Measurements from ENCODE around the gene CTIF.

Gene CTIF

GRCh38 chr18:48781163-48781987 is 242.5 kb downstream of the CTIF start:
- no peak for DNase-seq (ENCODE audit: low spot score)
- TF ChIP-seq, protein P1, sequence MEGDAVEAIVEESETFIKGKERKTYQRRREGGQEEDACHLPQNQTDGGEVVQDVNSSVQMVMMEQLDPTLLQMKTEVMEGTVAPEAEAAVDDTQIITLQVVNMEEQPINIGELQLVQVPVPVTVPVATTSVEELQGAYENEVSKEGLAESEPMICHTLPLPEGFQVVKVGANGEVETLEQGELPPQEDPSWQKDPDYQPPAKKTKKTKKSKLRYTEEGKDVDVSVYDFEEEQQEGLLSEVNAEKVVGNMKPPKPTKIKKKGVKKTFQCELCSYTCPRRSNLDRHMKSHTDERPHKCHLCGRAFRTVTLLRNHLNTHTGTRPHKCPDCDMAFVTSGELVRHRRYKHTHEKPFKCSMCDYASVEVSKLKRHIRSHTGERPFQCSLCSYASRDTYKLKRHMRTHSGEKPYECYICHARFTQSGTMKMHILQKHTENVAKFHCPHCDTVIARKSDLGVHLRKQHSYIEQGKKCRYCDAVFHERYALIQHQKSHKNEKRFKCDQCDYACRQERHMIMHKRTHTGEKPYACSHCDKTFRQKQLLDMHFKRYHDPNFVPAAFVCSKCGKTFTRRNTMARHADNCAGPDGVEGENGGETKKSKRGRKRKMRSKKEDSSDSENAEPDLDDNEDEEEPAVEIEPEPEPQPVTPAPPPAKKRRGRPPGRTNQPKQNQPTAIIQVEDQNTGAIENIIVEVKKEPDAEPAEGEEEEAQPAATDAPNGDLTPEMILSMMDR (IDR thresholded peaks at IDR 0.05; ENCODE audit: extremely low read depth, missing control alignments): no peak

- no peak for DNase-seq (ENCODE audit: low spot score)
- TF ChIP-seq, protein P1 (IDR thresholded peaks at IDR 0.05; ENCODE audit: extremely low read depth, missing control alignments): no peak
Measured at GRCh38 chr18:48781988-48782363, 243.1 kb downstream of the CTIF start.

GRCh38 chr18:48782381-48782861 is 243.6 kb downstream of the CTIF start:
- DNase-seq (ENCODE audit: low spot score): no peak
- TF ChIP-seq, protein P1 (IDR thresholded peaks at IDR 0.05; ENCODE audit: extremely low read depth, missing control alignments): no peak

- DNase-seq (ENCODE audit: low spot score): no peak
Measured at GRCh38 chr18:48783616-48784520, 245.0 kb downstream of the CTIF start.

DNA sequence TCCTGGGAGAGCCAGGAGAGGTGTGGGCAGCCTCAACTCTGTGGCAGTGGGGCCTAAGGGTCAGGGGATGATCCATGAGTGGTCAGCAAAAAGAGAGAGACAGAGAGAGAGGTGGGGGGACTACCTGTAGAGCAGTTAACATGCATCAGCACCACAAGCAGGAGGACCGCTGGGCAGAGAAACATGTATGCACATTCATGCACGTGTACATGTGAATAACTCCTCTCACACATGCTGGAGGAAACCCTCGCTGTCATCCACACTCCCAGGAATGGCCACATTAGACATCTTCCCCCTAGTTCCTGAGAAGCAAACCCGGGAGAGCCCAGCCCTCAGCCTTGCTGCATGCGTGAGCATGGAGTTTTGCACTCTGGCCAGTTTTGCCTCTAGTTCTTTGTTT is 245.8 kb downstream of the CTIF start:
- DNase-seq (ENCODE audit: low spot score): no peak
- TF ChIP-seq, protein P1 (IDR thresholded peaks at IDR 0.05; ENCODE audit: extremely low read depth, missing control alignments): no peak

More at GRCh38 chr18:48783616-48784520, 245.0 kb downstream of the CTIF start:
- TF ChIP-seq, protein P1 (IDR thresholded peaks at IDR 0.05; ENCODE audit: extremely low read depth, missing control alignments): no peak

GRCh38 chr18:48785091-48785614 is 246.3 kb downstream of the CTIF start:
- TF ChIP-seq, protein P1 (IDR thresholded peaks at IDR 0.05; ENCODE audit: extremely low read depth, missing control alignments): no peak
- peak; percentile 88 for DNase-seq (ENCODE audit: low spot score)
